Subcutaneous adipose tissue (tissue), 4 donors: ENCODE data around the gene KNDC1. TPM values are rescaled to one million over a fixed set of nuclear protein-coding genes. Genes with fewer than 3 reads are reported as not detected.

Experiments
- CTCF ChIP-seq: fragments of 450-650 bp; IDR thresholded peaks from one replicate; pipeline ENCODE4 v1.5.1; 2016; ENCODE audit warnings: low read depth, mild to moderate bottlenecking, control low read depth, antibody characterized with exemption, moderate library complexity
- total RNA-seq, 4 donors: library from RNA; depleted of rRNA; stranded (reverse); fragments of >200 nt; gene quantifications; one replicate each; pipeline ENCODE4 v1.1.0, GENCODE V29; 2016

The KNDC1 gene
- total RNA-seq, 4 donors from 2014 or later = not detected

GRCh38 chr10:133197786-133198185 lies 37.8 kb downstream of the KNDC1 start:
- no peak for TF ChIP-seq CTCF

- TF ChIP-seq CTCF = no peak
These were observed 38.2 kb downstream of the KNDC1 start for GRCh38 chr10:133198206-133198605.

- TF ChIP-seq CTCF = no peak
These were observed 38.8 kb downstream of the KNDC1 start for GRCh38 chr10:133198621-133199487.

DNA sequence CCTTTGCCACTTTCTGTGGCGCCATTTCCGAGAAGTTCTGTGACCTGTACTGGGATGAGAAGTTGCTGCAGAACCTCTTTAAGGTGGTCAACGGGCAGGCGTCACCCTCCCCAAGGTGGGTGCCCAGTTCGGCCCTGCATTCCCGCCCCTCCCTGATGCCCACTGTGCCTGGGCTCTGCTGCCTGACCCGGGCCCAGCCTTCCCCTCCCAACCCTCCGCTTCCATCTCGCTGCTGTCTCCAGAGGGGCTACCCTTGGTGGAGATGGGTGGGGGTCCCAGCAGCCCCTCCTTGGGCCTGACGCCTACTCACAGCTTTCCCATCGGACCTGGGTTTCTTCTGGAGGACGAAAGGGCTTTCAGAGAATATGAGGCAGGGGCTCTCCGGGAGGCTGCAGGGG lies 39.5 kb downstream of the KNDC1 start:
- no peak for TF ChIP-seq CTCF

- TF ChIP-seq CTCF = no peak
These were observed 40.1 kb downstream of the KNDC1 start for GRCh38 chr10:133199992-133200611.

DNA sequence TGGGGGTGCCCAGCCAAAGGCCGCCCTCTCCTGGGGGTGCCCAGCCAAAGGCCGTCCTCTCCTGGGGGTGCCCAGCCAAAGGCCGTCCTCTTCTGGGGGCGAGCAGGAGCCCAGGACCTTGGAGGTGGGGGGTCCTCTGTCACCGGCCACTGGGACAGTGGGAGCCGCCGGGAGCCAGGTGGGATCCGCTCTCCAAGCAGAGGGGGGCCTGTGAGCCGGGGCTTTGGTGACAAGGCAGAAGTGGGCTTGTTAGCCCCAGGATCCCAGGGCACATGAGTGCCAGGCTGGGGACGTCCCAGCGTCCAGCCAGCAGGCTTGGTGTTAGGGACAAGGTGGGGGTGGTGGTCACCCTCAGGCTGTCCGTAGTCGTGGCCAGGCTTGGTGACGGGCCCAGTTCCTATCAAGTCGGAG lies 40.6 kb downstream of the KNDC1 start:
- TF ChIP-seq CTCF = no peak

GRCh38 chr10:133201151-133201947 lies 41.3 kb downstream of the KNDC1 start:
- no peak for TF ChIP-seq CTCF
